Spleen (tissue), 11 donors: ENCODE data around the gene PRG3. TPM values are rescaled to one million over a fixed set of nuclear protein-coding genes. Genes with fewer than 3 reads are reported as not detected.
A peak's percentile ranks its signal among the peaks of the same experiment; 100 is the strongest.
"Not testable (repeated sequence)": the region's sequence is repeated elsewhere in the genome, so short reads cannot be mapped to it uniquely, and the experiment has no call there.

Source experiments
- DNase-seq: peaks from one replicate; pipeline ENCODE4 v3.0.0-alpha.2; 2020
- H3K27ac ChIP-seq, 8 donors: fragments of 200-600 bp; sonication (generic) in 7 of 8; 1 replicate in 4 of 8; 2 replicates in 4 of 8; pipeline versions ENCODE4 v1.5.0 to v1.8.0; 2016 to 2021; ENCODE audit warnings: inconsistent platforms in 4 of 8, mild to moderate bottlenecking in 4 of 8, moderate library complexity in 1 of 8
- H3K27me3 ChIP-seq, 7 donors: fragments of 200-600 bp; sonication (generic) in 6 of 7; replicated peaks in 1 of 7; 1 replicate in 4 of 7; 2 replicates in 3 of 7; pipeline versions ENCODE4 v1.5.0 to v1.8.0; 2016 to 2021; ENCODE audit warnings: inconsistent platforms in 3 of 7, mild to moderate bottlenecking in 1 of 7
- H3K36me3 ChIP-seq, 6 donors: fragments of 200-600 bp; sonication (generic) in 5 of 6; 1 replicate in 4 of 6; 2 replicates in 2 of 6; pipeline versions ENCODE4 v1.5.0 to v1.8.0; 2016 to 2021; ENCODE audit warnings: inconsistent platforms in 2 of 6
- H3K4me1 ChIP-seq, 6 donors: fragments of 200-600 bp; sonication (generic) in 5 of 6; 1 replicate in 3 of 6; 2 replicates in 3 of 6; pipeline versions ENCODE4 v1.5.0 to v1.8.0; 2016 to 2021; ENCODE audit warnings: inconsistent platforms in 3 of 6
- H3K4me3 ChIP-seq, 8 donors: fragments of 200-600 bp; sonication (generic) in 7 of 8; 1 replicate in 4 of 8; 2 replicates in 4 of 8; pipeline versions ENCODE4 v1.5.0 to v1.8.0; 2016 to 2021; ENCODE audit warnings: inconsistent platforms in 4 of 8, mild to moderate bottlenecking in 4 of 8, moderate library complexity in 2 of 8
- H3K9me3 ChIP-seq, 8 donors: fragments of 200-600 bp; sonication (generic) in 7 of 8; 1 replicate in 4 of 8; 2 replicates in 4 of 8; pipeline versions ENCODE4 v1.5.0 to v1.8.0; 2016 to 2021; ENCODE audit warnings: inconsistent platforms in 4 of 8
- POLR2A ChIP-seq, 3 donors: fragments of 450-650 bp; IDR thresholded peaks; one replicate each; pipeline ENCODE4 v1.5.1; 2017; ENCODE audit warnings: antibody characterized with exemption in 3 of 3, mild to moderate bottlenecking in 1 of 3
- POLR2AphosphoS5 ChIP-seq, 3 donors: sonication (generic); formaldehyde crosslinking; IDR thresholded peaks; one replicate each; pipeline ENCODE4 v1.5.1; 2017; ENCODE audit warnings: antibody characterized with exemption in 3 of 3
- WGBS, 5 donors: extraction: QIAGEN DNeasy Blood & Tissue Kit in 3 of 5; methylation state at CpG; one replicate each; pipeline versions ENCODE4 v1.1.5 to v1.1.7; 2013 to 2018; 5-methylcytosine and 5-hydroxymethylcytosine counted together
- intact Hi-C: fragments of 100-400 bp; cut with DNase I; formaldehyde crosslinking; loops from one replicate; pipeline ENCODE4 v1.15.0; 2023; ENCODE audit warnings: low total_unique reads
- polyA plus RNA-seq, 3 donors: library from polyadenylated mRNA; stranded (reverse); fragments of 200-250 nt; gene quantifications; one replicate each; pipeline ENCODE4 v1.2.1, GENCODE V29; 2013
- total RNA-seq, 7 donors: library from RNA; depleted of rRNA in 3 of 7; stranded (reverse); fragments of >200 nt in 3 of 7; fragmentation: NEBNext Ultra II Directional in 4 of 7; extraction: Animal tissue kit (Norgen Biotek cat#: 25700) in 4 of 7; gene quantifications; one replicate each; pipeline versions ENCODE4 v1.1.0 to v1.2.1, GENCODE V29; 2016 to 2021
- TF ChIP-seq, protein P1 (sequence below), 11 experiments: fragments of 200-600 bp in 7 of 11; fragments of 450-650 bp in 4 of 11; sonication (generic) in 4 of 11; IDR thresholded peaks in 8 of 11; conservative IDR thresholded peaks in 3 of 11; 1 replicate in 7 of 11; 2 replicates in 4 of 11; pipeline versions ENCODE4 v1.4.0 to v1.8.0; 2016 to 2021; ENCODE audit warnings: antibody characterized with exemption in 11 of 11, inconsistent platforms in 4 of 11, mild to moderate bottlenecking in 1 of 11
- donor health status: healthy with polysubstance abuse.
- donor health status: DM: no; HTN: no; CAD: no; lungs with moderate emphysema.
- donor health status: DM: no; HTN: no; CAD: no.
- donor health status: Bipolar disorder and iron deficiency.
- donor health status: healthy.
- donor health status: DM: no; HTN: no; CAD: no.
- donor health status: DM: yes; HTN: yes; CAD: no.

PRG3 gene
- total and polyA plus RNA-seq, 10 donors = 0.36 to 5.1 (median 1.1) TPM; not detected in 1

DNA sequence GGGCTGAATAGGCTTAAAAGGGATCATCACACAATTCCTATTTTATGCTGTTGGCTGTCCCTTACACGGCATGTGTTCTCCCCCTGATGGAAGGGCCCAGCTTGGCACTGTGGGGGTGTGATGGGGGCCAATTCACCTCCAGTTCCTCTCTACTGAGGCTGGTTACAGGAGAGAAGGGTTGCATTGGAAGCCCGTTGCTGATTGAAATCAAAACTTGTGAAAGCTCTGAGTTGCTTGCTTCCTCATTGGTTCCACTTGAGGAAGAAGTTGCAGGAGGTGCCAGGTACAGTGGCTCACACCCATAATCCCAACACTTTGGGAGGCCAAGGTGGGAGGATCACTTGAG is 22.8 kb upstream of the PRG3 start:
- Histone ChIP-seq H3K27me3 (no peaks in the 10 kb centered on the region), H3K36me3 (peaks cover 4 to 34% (median 20%) of the 10 kb centered on the region in 6 donors), H3K27ac (peak overlapping the region in 2 of 8 donors; percentile 14 to 34), H3K4me1 (peaks cover 0 to 26% (median 13%) of the 10 kb centered on the region in 6 donors), H3K9me3 (no peaks in the 10 kb centered on the region), H3K4me3 (no peak overlapping the region)
- intact Hi-C loops = no loop called here
- TF ChIP-seq, protein P1, sequence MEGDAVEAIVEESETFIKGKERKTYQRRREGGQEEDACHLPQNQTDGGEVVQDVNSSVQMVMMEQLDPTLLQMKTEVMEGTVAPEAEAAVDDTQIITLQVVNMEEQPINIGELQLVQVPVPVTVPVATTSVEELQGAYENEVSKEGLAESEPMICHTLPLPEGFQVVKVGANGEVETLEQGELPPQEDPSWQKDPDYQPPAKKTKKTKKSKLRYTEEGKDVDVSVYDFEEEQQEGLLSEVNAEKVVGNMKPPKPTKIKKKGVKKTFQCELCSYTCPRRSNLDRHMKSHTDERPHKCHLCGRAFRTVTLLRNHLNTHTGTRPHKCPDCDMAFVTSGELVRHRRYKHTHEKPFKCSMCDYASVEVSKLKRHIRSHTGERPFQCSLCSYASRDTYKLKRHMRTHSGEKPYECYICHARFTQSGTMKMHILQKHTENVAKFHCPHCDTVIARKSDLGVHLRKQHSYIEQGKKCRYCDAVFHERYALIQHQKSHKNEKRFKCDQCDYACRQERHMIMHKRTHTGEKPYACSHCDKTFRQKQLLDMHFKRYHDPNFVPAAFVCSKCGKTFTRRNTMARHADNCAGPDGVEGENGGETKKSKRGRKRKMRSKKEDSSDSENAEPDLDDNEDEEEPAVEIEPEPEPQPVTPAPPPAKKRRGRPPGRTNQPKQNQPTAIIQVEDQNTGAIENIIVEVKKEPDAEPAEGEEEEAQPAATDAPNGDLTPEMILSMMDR (IDR thresholded peaks at IDR 0.05 in 8 of 11, conservative IDR thresholded peaks at IDR 0.05 in 3 of 11) = no peak
- TF ChIP-seq POLR2A (IDR thresholded peaks at IDR 0.05) = no peak
- TF ChIP-seq POLR2AphosphoS5 (IDR thresholded peaks at IDR 0.05) = no peak
- 37 to 64% (median 55%) methylated on average over 2 of the region's 2 CpGs for WGBS, 5 donors
- DNase-seq = no peak

DNA sequence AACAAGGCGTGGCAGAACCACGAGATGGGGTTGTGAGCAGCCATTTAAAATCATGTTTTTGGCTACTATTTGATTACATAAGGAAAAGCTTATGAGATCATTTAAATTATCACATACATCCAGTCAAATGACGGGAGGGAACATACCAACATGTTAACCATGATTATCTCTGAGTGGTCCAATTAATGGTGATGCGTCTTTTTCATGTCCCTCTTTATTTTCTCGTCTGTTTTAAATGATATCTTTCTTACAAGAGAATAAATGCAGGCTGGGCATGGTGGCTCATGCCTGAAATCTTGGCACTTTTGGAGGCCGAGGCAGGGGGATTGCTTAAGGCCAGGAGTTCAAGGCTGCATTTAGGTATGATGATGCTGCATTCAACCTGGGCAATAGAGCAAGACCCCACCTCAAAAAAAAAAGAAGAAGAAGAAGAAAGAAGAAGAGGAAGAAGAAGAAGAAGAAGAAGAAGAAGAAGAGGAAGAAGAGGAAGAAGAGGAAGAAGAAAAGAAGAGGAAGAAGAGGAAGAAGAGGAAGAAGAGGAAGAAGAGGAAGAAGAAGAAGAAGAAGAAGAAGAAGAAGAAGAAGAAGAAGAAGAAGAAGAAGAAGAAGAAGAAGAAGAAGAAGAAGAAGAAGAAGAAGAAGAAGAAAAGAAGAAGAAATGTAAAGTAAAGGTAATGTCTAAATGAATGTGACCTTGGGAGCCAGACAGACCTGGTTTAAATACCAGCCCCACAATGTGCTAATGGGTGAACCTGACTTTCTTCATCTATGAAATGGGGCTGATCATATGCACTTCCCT is 22.3 kb upstream of the PRG3 start:
- H3K27me3 ChIP-seq, intact Hi-C loops, H3K9me3 ChIP-seq, H3K4me3 ChIP-seq, DNase-seq: not testable (repeated sequence)
- H3K4me1 ChIP-seq = peaks cover 0 to 26% (median 13%) of the 10 kb centered on the region in 6 donors
- H3K27ac ChIP-seq = peak overlapping the region in 2 of 8 donors; percentile 14 to 34
- peaks cover 0 to 28% (median 14%) of the 10 kb centered on the region in 6 donors for H3K36me3 ChIP-seq
- WGBS, 5 donors = 83 to 96% (median 89%) methylated on average over 6 of the region's 6 CpGs

DNA sequence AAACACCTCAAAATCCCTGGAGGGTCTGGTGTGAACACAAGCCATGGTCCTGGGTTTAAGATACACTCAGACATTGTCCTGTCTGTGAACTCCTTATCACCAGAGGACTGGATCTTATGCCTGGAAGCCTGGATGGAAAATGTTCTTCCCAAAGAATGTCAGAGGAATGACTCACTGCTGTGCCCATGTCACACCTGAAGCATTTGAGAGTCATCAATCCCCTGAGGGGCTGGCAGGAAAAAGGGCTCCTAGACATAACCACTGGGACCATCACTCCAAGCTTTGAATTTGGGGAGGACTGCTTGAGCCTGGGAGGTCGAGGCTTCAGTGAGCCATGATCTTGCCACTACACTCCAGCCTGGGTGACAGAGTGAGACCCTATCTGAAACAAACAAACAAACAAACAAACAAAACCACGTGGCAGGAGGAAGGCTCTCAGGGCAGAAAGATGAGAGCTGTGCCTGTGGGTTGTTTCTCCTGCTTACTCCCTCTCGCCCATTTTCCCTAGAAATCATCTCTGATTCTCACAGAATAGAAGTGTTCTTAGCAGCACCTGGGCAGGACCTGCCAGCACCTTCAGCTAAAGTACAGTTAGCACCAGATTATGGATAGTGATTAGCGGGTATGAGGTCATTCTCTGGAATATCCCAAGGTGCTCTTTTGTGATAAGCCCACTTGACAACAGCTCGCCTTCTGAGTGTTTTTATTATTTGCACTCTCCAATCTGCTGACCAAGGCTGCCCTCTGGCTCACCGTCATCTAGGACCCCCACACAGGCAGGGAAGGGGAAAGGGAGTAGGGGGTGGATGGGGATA is 21.4 kb upstream of the PRG3 start:
- intact Hi-C loops = no loop called here
- H3K4me1 ChIP-seq = peaks cover 0 to 22% (median 12%) of the 10 kb centered on the region in 6 donors
- no peak for TF ChIP-seq POLR2A (IDR thresholded peaks at IDR 0.05)
- no peak for TF ChIP-seq POLR2AphosphoS5 (IDR thresholded peaks at IDR 0.05)
- TF ChIP-seq, protein P1 (IDR thresholded peaks at IDR 0.05 in 8 of 11, conservative IDR thresholded peaks at IDR 0.05 in 3 of 11) = no peak
- no peaks in the 10 kb centered on the region for H3K9me3 ChIP-seq
- no peaks in the 10 kb centered on the region for H3K27me3 ChIP-seq
- DNase-seq = no peak
- H3K27ac ChIP-seq = no peak overlapping the region
- WGBS, 5 donors = 66 to 80% (median 79%) methylated on average over 6 of the region's 6 CpGs
- peaks cover 0 to 20% (median 6%) of the 10 kb centered on the region in 6 donors for H3K36me3 ChIP-seq
- no peak overlapping the region for H3K4me3 ChIP-seq

DNA sequence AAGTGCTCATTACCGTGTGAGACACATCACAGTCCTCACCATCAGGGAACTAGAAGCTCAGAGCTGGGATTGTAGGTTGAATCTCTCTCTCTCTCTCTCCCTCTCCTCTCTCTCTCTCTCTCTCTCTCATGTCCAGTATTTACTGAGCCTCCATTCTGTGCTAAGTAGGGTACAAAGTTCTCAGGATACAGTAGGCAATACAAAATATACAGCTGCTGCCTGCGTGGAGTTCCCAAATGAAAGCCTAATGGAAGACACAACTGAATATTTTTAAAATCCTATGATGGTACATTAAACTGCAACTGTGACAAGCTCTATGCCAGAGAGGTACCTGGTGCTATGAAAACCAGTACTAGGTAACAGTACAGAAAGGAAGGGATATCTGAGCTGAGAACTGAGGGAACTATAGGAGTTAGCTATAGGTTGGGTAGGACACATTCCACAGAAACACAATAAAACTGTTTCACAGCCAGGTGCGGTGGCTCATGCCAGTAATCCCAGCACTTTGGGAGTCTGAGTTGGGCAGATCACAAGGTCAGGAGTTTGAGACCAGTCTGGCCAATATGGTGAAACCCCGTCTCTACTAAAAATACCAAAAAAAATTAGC is 19.1 kb upstream of the PRG3 start:
- H3K9me3 ChIP-seq = no peaks in the 10 kb centered on the region
- 88 to 94% (median 90%) methylated on average over 4 of the region's 4 CpGs for whole genome bisulfite sequencing, 5 donors
- no peak overlapping the region for H3K27ac ChIP-seq
- H3K27me3 ChIP-seq = no peaks in the 10 kb centered on the region
- no peak for TF ChIP-seq POLR2A (IDR thresholded peaks at IDR 0.05)
- TF ChIP-seq, protein P1 (IDR thresholded peaks at IDR 0.05 in 8 of 11, conservative IDR thresholded peaks at IDR 0.05 in 3 of 11) = no peak
- TF ChIP-seq POLR2AphosphoS5 (IDR thresholded peaks at IDR 0.05) = no peak
- H3K36me3 ChIP-seq = no peaks in the 10 kb centered on the region
- no peak for DNase-seq
- intact Hi-C loops = no loop called here
- no peaks in the 10 kb centered on the region for H3K4me1 ChIP-seq
- no peak overlapping the region for H3K4me3 ChIP-seq
